ENCODE measurements around the gene SPOCK1.

Gene SPOCK1

GRCh38 chr5:137496919-137497318 is 2.2 kb downstream of the SPOCK1 start:
- no peak for FAIRE-seq
- DNase-seq (ENCODE audit: low spot score) = no peak

GRCh38 chr5:137492331-137492730 is 6.8 kb downstream of the SPOCK1 start:
- no peak for FAIRE-seq

GRCh38 chr5:137491121-137491520 is 8.0 kb downstream of the SPOCK1 start:
- no peak for FAIRE-seq
- DNase-seq (ENCODE audit: low spot score) = peak; percentile 18

More at GRCh38 chr5:137492331-137492730, 6.8 kb downstream of the SPOCK1 start:
- DNase-seq (ENCODE audit: low spot score) = no peak

GRCh38 chr5:137490591-137490990 is 8.5 kb downstream of the SPOCK1 start:
- FAIRE-seq = no peak
- no peak for DNase-seq (ENCODE audit: low spot score)

GRCh38 chr5:137488974-137489373 is 10.2 kb downstream of the SPOCK1 start:
- DNase-seq (ENCODE audit: low spot score) = no peak
- FAIRE-seq = no peak

GRCh38 chr5:137488516-137488915 is 10.6 kb downstream of the SPOCK1 start:
- no peak for DNase-seq (ENCODE audit: low spot score)
- FAIRE-seq = no peak

GRCh38 chr5:137487600-137487999 is 11.5 kb downstream of the SPOCK1 start:
- DNase-seq (ENCODE audit: low spot score) = no peak
- no peak for FAIRE-seq

GRCh38 chr5:137486707-137487106 is 12.4 kb downstream of the SPOCK1 start:
- FAIRE-seq (no peak), DNase-seq (ENCODE audit: low spot score) (no peak)

- DNase-seq (ENCODE audit: low spot score) = no peak
- FAIRE-seq = no peak
These were observed 17.5 kb downstream of the SPOCK1 start for GRCh38 chr5:137481596-137481995.

GRCh38 chr5:137478043-137478442 is 21.1 kb downstream of the SPOCK1 start:
- no peak for FAIRE-seq
- DNase-seq (ENCODE audit: low spot score) = no peak

- FAIRE-seq (no peak), DNase-seq (ENCODE audit: low spot score) (no peak)
These were observed 28.3 kb downstream of the SPOCK1 start for GRCh38 chr5:137470921-137471220.

- peak; percentile 76 for DNase-seq (ENCODE audit: low spot score)
These were observed 28.8 kb downstream of the SPOCK1 start for GRCh38 chr5:137470111-137470920.

GRCh38 chr5:137466889-137467288 is 32.2 kb downstream of the SPOCK1 start:
- no peak for FAIRE-seq
- DNase-seq (ENCODE audit: low spot score) = no peak

More at GRCh38 chr5:137470111-137470920, 28.8 kb downstream of the SPOCK1 start:
- FAIRE-seq = peak; percentile 20

- DNase-seq (ENCODE audit: low spot score) = no peak
- no peak for FAIRE-seq
These were observed 33.2 kb downstream of the SPOCK1 start for GRCh38 chr5:137465930-137466329.

GRCh38 chr5:137462816-137463520 is 36.2 kb downstream of the SPOCK1 start:
- no peak for FAIRE-seq
- no peak for DNase-seq (ENCODE audit: low spot score)

- DNase-seq (ENCODE audit: low spot score) (no peak), FAIRE-seq (no peak)
These were observed 36.9 kb downstream of the SPOCK1 start for GRCh38 chr5:137462265-137462590.

- DNase-seq (ENCODE audit: low spot score) = no peak
These were observed 37.5 kb downstream of the SPOCK1 start for GRCh38 chr5:137461391-137462264.

GRCh38 chr5:137454671-137455070 is 44.5 kb downstream of the SPOCK1 start:
- DNase-seq (ENCODE audit: low spot score) (no peak), FAIRE-seq (no peak)

More at GRCh38 chr5:137461391-137462264, 37.5 kb downstream of the SPOCK1 start:
- FAIRE-seq = no peak

GRCh38 chr5:137453483-137454080 is 45.5 kb downstream of the SPOCK1 start:
- DNase-seq (ENCODE audit: low spot score) = peak; percentile 18
- no peak for FAIRE-seq

- FAIRE-seq = no peak
- DNase-seq (ENCODE audit: low spot score) = no peak
These were observed 48.4 kb downstream of the SPOCK1 start for GRCh38 chr5:137450759-137451158.

GRCh38 chr5:137448868-137449267 is 50.3 kb downstream of the SPOCK1 start:
- FAIRE-seq (no peak), DNase-seq (ENCODE audit: low spot score) (no peak)

- FAIRE-seq (no peak), DNase-seq (ENCODE audit: low spot score) (no peak)
These were observed 52.5 kb downstream of the SPOCK1 start for GRCh38 chr5:137446615-137447014.
